HG03097 (cell line): ENCODE results near the gene DNAAF2.
"Not testable (repeated sequence)": the region's sequence is repeated elsewhere in the genome, so short reads cannot be mapped to it uniquely, and the experiment has no call there.

ENCODE experiments used
- ATAC-seq: cut with Tn5 transposase; IDR thresholded peaks from one replicate; pipeline ENCODE4 v1.9.1; 2021; ENCODE audit not compliant: unreplicated experiment, low FRiP score

The DNAAF2 gene

GRCh38 chr14:49585803-49586672 lies 49.0 kb downstream of the DNAAF2 start, which contains the start of gene RPS29:
Gene RPS29 (minus strand): TSS chr14:49586380. CDS start chr14:49586346, 34 bp downstream.
- peak; percentile 89 for ATAC-seq

- not testable (repeated sequence) for ATAC-seq
These were observed 49.9 kb downstream of the DNAAF2 start for GRCh38 chr14:49584981-49585640.

GRCh38 chr14:49584058-49584457 lies 51.0 kb downstream of the DNAAF2 start:
- no peak for ATAC-seq

GRCh38 chr14:49583629-49584028 lies 51.4 kb downstream of the DNAAF2 start:
- ATAC-seq = no peak

GRCh38 chr14:49582113-49582977 lies 52.7 kb downstream of the DNAAF2 start:
- ATAC-seq = no peak

GRCh38 chr14:49581209-49582112 lies 53.6 kb downstream of the DNAAF2 start:
- ATAC-seq = no peak

GRCh38 chr14:49579841-49580240 lies 55.2 kb downstream of the DNAAF2 start:
- no peak for ATAC-seq

- no peak for ATAC-seq
These were observed 56.9 kb downstream of the DNAAF2 start for GRCh38 chr14:49578141-49578540.
